Ovary (tissue), 9 donors: Measurements from ENCODE around the gene EPHA2. TPM values are rescaled to one million over a fixed set of nuclear protein-coding genes. Genes with fewer than 3 reads are reported as not detected.

Source experiments
- DNase-seq, 5 donors: peaks; one replicate each; pipeline ENCODE4 v3.0.0-alpha.2; 2019 to 2020
- H3K27ac ChIP-seq, 2 donors: fragments of 200-600 bp; one replicate each; pipeline versions ENCODE4 v1.5.1 to v1.8.0; 2019 to 2022
- H3K27me3 ChIP-seq: fragments of 200-600 bp; one replicate; pipeline ENCODE4 v1.8.0; 2022
- H3K36me3 ChIP-seq: fragments of 200-600 bp; sonication (generic); one replicate; pipeline ENCODE4 v1.5.1; 2019
- H3K4me1 ChIP-seq: one replicate; pipeline ENCODE4 v1.8.1; 2013; ENCODE audit warnings: mild to moderate bottlenecking, moderate library complexity; ENCODE audit not compliant: insufficient read depth
- H3K4me3 ChIP-seq: fragments of 200-600 bp; sonication (generic); one replicate; pipeline ENCODE4 v1.5.1; 2017
- H3K9me3 ChIP-seq, 2 donors: fragments of 200-600 bp in 1 of 2; sonication (generic) in 1 of 2; one replicate each; pipeline versions ENCODE4 v1.5.1 to v1.8.1; 2013 to 2019; ENCODE audit warnings: mild to moderate bottlenecking in 1 of 2, moderate library complexity in 1 of 2
- CTCF ChIP-seq, 3 donors: fragments of 450-650 bp in 2 of 3; fragments of 200-600 bp in 1 of 3; IDR thresholded peaks; one replicate each; pipeline versions ENCODE4 v1.5.1 to v1.8.0; 2016 to 2022; ENCODE audit warnings: antibody characterized with exemption in 3 of 3, mild to moderate bottlenecking in 1 of 3
- EP300 ChIP-seq: sonication (generic); formaldehyde crosslinking; IDR thresholded peaks from one replicate; pipeline ENCODE4 v1.6.1; 2017; ENCODE audit warnings: antibody characterized with exemption
- POLR2A ChIP-seq: fragments of 450-650 bp; IDR thresholded peaks from one replicate; pipeline ENCODE4 v1.6.1; 2017; ENCODE audit warnings: antibody characterized with exemption, mild to moderate bottlenecking, moderate library complexity
- WGBS, 3 donors: extraction: QIAGEN DNeasy Blood & Tissue Kit in 1 of 3; methylation state at CpG; one replicate each; pipeline versions ENCODE4 v1.1.5 to v1.1.7; 2013 to 2017; 5-methylcytosine and 5-hydroxymethylcytosine counted together
- intact Hi-C, 4 donors: fragments of 100-400 bp; cut with DNase I; formaldehyde crosslinking; loops; one replicate each; pipeline versions ENCODE4 v1.11.0 to v1.15.1; 2022 to 2023
- polyA plus RNA-seq, 2 donors: library from polyadenylated mRNA; stranded (reverse); fragments of 200-250 nt in 1 of 2; fragments of 350-450 nt in 1 of 2; fragmentation: Illumina TruSeq in 1 of 2; extraction: RNeasy Lipid Tissue Mini Kit (QIAGEN cat#74804) in 1 of 2; gene quantifications; one replicate each; pipeline ENCODE4 v1.2.3, GENCODE V29; 2013 to 2014
- total RNA-seq, 7 donors: library from RNA; depleted of rRNA in 2 of 7; stranded (reverse); fragments of >200 nt in 2 of 7; fragmentation: NEBNext Ultra II Directional in 3 of 7; extraction: Animal tissue kit (Norgen Biotek cat#: 25700) in 3 of 7; gene quantifications; one replicate each; pipeline versions ENCODE4 v1.1.0 to v1.2.4, GENCODE V29; 2016 to 2023
- donor health status: DM: no; HTN: no; CAD: no; lungs with moderate emphysema.
- donor health status: DM: no; HTN: no; CAD: no.
- donor health status: Bipolar disorder and iron deficiency.
- donor health status: DM: yes; HTN: yes; CAD: no.
- donor health status: DM: no; HTN: no; CAD: no.
- donor health status: DM: yes; HTN: yes; CAD: no.

EPHA2 gene
- total and polyA plus RNA-seq, 9 donors: 3.8 to 40.7 (median 8.2) TPM

- intact Hi-C loops: loop anchor here in 2 of 4 donors (5.0 to 10.0 kb wide), 2 partner anchors 39 to 161 kb away; partner anchors contain the start of gene SZRD1 (in 1 of the 2)
- H3K4me1 ChIP-seq: peaks cover 5% of the 10 kb centered on the region
- H3K4me3 ChIP-seq: no peak overlapping the region
- no peak for DNase-seq
- 32 to 63% (median 62%) methylated on average over 3 of the region's 3 CpGs for WGBS, 3 donors
- no peaks in the 10 kb centered on the region for H3K27me3 ChIP-seq
- H3K9me3 ChIP-seq: no peaks in the 10 kb centered on the region
- no peak for TF ChIP-seq EP300
- TF ChIP-seq POLR2A: no peak
- no peak for TF ChIP-seq CTCF (IDR thresholded peaks at IDR 0.05)
- no peaks in the 10 kb centered on the region for H3K36me3 ChIP-seq
- no peak overlapping the region for H3K27ac ChIP-seq
Measured at GRCh38 chr1:16203550-16203949, 47.7 kb upstream of the EPHA2 start.

GRCh38 chr1:16202281-16203210 is 46.7 kb upstream of the EPHA2 start:
- H3K27ac ChIP-seq: no peak overlapping the region
- intact Hi-C loops: loop anchor here in 2 of 4 donors (5.0 to 10.0 kb wide), 2 partner anchors 40 to 162 kb away; partner anchors contain the start of gene SZRD1 (in 1 of the 2)
- no peaks in the 10 kb centered on the region for H3K27me3 ChIP-seq
- H3K4me1 ChIP-seq: peaks cover 5% of the 10 kb centered on the region
- 73 to 79% (median 75%) methylated on average over 18 to 24 of the region's 24 CpGs for WGBS, 3 donors
- no peaks in the 10 kb centered on the region for H3K9me3 ChIP-seq
- no peak for DNase-seq
- H3K4me3 ChIP-seq: no peak overlapping the region
- no peak for TF ChIP-seq EP300
- TF ChIP-seq POLR2A: no peak
- TF ChIP-seq CTCF (IDR thresholded peaks at IDR 0.05): no peak
- no peaks in the 10 kb centered on the region for H3K36me3 ChIP-seq

GRCh38 chr1:16199700-16200099 is 43.8 kb upstream of the EPHA2 start:
- H3K27me3 ChIP-seq: no peaks in the 10 kb centered on the region
- H3K4me1 ChIP-seq: no peaks in the 10 kb centered on the region
- WGBS, 3 donors: 90 to 94% (median 91%) methylated on average over 4 of the region's 4 CpGs
- no peak overlapping the region for H3K4me3 ChIP-seq
- DNase-seq: no peak
- H3K9me3 ChIP-seq: no peaks in the 10 kb centered on the region
- intact Hi-C loops: loop anchor here in 3 of 4 donors (5.0 to 10.0 kb wide), 2 partner anchors 43 to 165 kb away; partner anchors contain the start of gene SZRD1 (in 3 of the 3)
- no peak overlapping the region for H3K27ac ChIP-seq
- no peak for TF ChIP-seq POLR2A
- no peak for TF ChIP-seq EP300
- TF ChIP-seq CTCF (IDR thresholded peaks at IDR 0.05): no peak
- H3K36me3 ChIP-seq: no peaks in the 10 kb centered on the region

- Histone ChIP-seq H3K9me3 (no peaks in the 10 kb centered on the region), H3K36me3 (no peaks in the 10 kb centered on the region), H3K4me1 (no peaks in the 10 kb centered on the region), H3K27ac (no peak overlapping the region), H3K4me3 (no peak overlapping the region), H3K27me3 (no peaks in the 10 kb centered on the region)
- 57 to 75% (median 68%) methylated on average over 1 of the region's 1 CpG for WGBS, 3 donors
- intact Hi-C loops: loop anchor here in 2 of 4 donors (10.0 kb wide), 1 partner anchor 166 kb away; the partner anchor contains the start of gene SZRD1 (in 2 of the 2)
- TF ChIP-seq POLR2A (no peak), EP300 (no peak), CTCF (IDR thresholded peaks at IDR 0.05) (no peak)
- DNase-seq: no peak
Measured at GRCh38 chr1:16199157-16199501, 43.3 kb upstream of the EPHA2 start.
